Femur (tissue), 1 donor: Measurements from ENCODE around the gene GNB3.
A peak's percentile ranks its signal among the peaks of the same experiment; 100 is the strongest.

Experiments
- DNase-seq: peaks from one replicate; pipeline ENCODE4 v3.0.0-alpha.2; 2017

GNB3 gene

DNA sequence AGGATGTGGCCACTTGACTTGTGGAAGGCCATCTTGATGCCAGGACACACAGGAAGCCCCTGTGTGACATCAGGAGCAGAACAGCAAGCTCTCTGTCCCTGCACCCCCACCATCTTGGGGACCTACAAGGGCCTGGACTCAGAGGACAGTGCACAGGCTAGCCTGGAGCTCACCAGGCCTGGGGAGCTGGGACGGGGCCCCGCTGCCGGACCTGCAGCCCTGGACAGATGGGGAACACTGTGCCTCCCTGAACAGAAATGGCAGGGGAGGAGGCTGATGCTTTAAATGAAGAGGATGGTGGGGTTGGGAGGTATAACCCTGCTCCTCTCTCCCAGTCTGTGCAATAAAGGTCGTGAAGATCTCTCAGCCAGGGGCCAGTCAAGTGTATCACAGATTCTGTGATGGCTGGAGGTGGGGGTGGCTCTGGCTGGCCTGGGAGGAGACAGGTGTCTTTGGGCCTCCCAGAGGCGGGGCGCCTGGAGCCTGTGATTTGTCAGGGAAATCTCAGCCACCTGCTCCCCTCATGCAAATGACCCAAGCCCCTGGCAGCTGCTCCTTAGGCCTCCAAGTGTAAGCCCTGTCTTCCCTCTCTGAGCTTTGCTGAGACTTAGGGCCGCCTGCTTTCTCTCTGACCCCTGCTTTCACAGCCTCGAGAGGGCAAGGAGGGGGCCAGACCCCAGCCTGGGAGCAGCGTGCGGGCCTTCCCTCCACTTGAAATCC lies 1.1 kb upstream of the GNB3 start:
- DNase-seq = peak; percentile 69

GRCh38 chr12:6840330-6840729 lies 395 bp upstream of the GNB3 start:
- no peak for DNase-seq

DNA sequence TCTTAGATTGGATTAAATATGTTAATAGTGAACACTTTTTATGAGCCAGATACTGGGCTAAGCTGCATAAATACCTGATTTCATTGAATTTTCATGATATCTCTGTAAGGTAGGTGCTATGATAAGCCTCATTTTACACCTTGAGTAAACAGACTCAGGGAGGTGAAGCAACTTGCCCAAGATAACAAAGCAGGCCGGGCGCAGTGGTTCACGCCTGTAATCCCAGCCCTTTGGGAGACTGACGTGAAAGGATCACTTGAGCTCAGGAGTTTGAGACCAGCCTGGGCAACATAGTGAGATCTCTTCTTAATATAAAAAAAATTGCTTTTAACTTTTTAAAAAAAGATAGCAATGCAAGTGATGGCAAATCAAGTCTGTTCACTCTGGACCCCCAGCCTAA lies 1.4 kb downstream of the GNB3 start:
- DNase-seq = no peak

GRCh38 chr12:6843118-6843902 lies 2.6 kb downstream of the GNB3 start:
- no peak for DNase-seq

DNA sequence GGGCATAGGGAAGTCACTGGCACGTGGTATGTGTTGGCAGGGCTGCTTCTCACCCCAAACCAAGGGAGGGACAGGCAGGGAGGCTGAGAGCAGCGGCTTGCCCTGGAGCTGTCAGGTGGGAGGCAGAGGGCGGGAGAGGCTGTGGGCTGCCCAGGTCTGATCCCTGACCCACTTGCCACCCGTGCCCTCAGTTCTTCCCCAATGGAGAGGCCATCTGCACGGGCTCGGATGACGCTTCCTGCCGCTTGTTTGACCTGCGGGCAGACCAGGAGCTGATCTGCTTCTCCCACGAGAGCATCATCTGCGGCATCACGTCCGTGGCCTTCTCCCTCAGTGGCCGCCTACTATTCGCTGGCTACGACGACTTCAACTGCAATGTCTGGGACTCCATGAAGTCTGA lies 4.7 kb downstream of the GNB3 start:
- no peak for DNase-seq

- DNase-seq = no peak
These were observed 5.7 kb downstream of the GNB3 start for GRCh38 chr12:6846316-6846869.

GRCh38 chr12:6847676-6848075 lies 7.0 kb downstream of the GNB3 start:
- no peak for DNase-seq

DNA sequence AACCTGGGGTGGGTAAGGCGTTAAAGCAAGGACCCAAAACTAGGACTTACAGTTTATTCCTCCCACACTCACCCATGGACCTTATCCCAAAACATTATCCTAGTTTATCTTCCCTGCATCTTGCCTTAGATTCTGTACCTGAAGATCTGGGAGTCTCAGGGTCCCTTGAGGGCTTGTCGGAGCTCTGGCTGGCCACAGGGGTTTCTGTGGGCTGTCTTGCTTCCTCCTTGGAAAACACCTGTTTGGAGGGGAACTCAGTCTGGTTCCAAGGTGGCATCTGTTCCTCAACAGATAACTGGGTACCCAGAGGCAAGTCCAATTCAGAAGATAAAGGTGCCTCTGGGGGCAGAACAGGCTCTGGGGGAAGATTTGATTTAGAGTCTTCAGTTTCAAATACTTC lies 8.7 kb downstream of the GNB3 start:
- DNase-seq = no peak

DNA sequence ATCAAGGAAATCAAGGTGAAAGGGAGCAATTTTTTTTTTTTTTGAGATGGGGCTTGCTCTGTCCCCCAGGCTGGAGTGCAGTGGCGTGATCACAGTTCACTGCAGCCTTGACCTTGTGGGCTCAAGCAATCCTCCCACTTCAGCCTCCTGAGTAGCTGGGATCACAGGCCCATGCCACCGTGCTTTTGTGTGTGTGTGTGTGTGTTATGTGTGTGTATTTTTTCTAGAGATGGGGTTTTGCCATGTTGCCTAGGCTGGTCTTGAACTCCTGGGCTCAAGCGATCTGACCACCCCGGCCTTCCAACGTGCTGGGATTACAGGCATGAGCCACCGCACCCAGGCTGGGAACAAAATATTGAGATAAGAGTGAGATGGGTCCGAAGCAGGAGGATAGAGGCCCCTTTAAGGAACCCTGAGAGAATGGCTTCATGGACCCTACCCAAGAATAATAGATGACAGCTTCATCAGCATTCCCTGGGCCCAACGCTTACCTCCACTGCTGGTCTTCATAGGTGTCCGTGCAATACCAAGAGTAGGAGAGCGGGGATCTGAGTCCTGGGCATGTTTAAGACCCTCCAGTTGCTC lies 9.3 kb downstream of the GNB3 start:
- DNase-seq = no peak

GRCh38 chr12:6850796-6851152 lies 10.0 kb downstream of the GNB3 start:
- DNase-seq = no peak

DNA sequence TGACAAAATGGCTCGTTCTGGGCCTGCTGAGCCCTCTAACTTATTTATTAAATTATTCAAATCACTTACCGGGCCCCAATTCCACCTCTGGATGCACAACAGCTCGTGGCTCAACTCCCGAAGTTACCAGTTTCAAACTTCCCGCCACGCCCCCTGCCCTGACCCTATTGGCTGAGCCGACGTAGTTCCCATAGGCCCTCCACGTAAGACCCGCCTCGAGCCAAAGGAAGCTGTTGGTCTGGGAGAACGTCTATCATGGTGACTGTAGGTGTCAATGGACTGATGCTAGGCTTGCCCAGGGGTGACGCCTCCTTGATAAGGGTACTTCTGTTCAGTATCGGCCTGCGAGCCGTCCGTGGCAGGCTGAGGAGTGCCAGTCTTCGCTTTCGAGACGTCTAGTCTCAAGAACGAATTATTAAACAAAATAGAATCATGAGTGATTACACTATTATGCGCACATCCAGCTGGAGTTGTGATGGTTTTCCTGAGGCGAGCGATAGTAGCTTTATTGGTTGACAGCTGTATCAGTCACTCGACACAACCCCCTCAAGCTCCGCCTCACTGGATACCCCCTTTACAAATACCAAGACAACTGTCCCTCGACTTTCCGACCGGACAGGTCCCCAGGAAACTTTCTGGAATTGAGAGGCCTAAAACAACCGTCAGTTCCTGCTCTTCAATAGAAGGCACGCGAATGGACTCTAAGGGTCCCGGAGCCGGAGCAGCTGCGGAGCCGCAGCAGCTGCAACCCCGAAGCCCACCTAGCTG lies 10.6 kb downstream of the GNB3 start, which contains the start of gene CDCA3:
TSS of gene CDCA3 (minus strand) at position 134 of the 768 bp plus-strand sequence. CDS start 334 bp downstream, outside the sequence.
- DNase-seq = peak; percentile 97

GRCh38 chr12:6851921-6852650 lies 11.4 kb downstream of the GNB3 start, which contains the start of gene USP5:
Gene USP5 (plus strand): TSS chr12:6852150. CDS start chr12:6852180, 30 bp downstream.
- DNase-seq = peak; percentile 100

- peak; percentile 74 for DNase-seq
These were observed 12.1 kb downstream of the GNB3 start for GRCh38 chr12:6852651-6853354.

DNA sequence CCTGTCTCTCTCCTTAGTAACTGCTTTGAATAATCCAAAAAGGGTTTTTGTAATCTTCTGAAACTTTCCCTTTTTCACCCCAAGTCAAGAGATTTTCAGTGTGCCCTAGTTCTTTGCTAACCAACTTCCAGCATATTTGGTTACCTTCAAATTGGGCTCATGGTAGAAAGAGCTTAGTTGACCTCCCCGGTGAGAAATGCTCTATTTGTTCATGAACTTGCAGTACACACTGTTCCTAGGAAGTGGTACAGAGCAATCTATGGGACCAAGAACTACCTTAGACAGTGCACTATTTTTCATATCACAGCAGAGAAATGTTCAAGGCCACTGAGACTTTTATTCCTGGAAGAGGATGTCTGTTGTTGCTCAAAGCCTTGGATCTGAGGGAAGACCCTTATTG lies 12.9 kb downstream of the GNB3 start:
- DNase-seq = no peak

- peak; percentile 15 for DNase-seq
These were observed 13.3 kb downstream of the GNB3 start for GRCh38 chr12:6854036-6854435.

DNA sequence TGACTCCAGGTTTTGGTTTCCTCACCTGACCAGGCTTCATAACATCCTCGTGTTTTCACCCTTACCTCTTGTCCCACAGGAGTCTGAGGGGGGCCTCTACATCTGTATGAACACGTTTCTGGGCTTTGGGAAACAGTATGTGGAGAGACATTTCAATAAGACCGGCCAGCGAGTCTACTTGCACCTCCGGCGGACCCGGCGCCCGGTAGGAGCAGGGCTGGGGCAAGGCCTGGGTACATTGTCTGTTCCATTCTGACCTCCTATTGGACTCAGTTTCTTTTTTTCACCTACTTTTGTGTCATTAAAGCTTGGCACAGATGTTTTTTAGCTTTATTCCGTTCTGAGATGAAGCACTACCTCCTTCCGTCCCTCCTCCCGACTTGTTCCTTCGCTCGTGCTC lies 14.6 kb downstream of the GNB3 start:
- DNase-seq = peak; percentile 13

DNA sequence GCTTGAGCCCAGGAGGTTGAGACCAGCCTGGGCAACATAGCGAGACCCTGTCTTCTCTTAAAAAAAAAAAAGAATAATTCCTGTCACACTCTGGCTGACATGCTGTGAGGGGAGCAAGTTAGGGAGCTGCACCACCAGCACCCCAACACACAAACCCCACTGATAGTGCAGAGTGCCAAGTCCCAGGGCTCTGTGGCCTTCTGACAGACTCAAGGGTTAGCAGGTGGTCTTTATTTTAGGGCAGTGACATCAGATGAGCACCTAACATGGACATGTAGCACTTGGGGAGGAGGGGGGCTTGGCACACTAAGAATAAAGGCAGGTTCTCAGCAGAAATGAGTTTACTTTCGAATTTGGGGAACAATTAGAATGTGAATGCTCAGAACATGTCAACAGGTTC lies 18.1 kb downstream of the GNB3 start:
- peak; percentile 12 for DNase-seq

- DNase-seq = no peak
These were observed 19.4 kb downstream of the GNB3 start for GRCh38 chr12:6860116-6860515.

DNA sequence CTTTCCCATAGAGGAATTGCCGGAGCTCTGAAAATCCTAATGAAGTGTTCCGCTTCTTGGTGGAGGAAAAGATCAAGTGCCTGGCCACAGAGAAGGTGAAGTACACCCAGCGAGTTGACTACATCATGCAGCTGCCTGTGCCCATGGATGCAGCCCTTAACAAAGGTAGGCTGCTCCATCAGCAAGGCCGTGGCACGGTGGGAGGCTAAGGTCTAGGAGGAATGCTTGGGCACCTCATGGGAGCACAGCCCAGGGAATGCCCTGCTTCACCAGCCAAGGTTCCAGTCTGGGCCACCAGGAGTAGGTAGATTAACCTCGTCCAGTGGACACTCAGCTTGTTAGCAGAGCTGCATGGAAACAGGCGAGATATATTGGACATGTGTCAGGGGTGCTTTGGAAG lies 20.2 kb downstream of the GNB3 start:
- DNase-seq = no peak

DNA sequence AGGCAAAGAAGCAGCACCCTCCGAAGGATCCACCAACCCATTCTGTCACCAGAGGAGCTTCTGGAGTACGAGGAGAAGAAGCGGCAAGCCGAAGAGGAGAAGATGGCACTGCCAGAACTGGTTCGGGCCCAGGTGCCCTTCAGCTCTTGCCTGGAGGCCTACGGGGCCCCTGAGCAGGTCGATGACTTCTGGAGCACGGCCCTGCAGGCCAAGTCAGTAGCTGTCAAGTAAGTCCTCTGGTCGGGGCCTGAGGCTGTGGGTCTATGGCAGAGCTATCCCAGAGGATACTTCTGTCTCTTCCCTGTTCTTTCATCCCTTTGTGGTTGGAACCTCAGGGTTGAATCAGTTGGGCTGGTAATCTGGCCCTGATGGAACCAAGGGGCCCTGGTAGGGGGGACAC lies 20.7 kb downstream of the GNB3 start:
- no peak for DNase-seq

DNA sequence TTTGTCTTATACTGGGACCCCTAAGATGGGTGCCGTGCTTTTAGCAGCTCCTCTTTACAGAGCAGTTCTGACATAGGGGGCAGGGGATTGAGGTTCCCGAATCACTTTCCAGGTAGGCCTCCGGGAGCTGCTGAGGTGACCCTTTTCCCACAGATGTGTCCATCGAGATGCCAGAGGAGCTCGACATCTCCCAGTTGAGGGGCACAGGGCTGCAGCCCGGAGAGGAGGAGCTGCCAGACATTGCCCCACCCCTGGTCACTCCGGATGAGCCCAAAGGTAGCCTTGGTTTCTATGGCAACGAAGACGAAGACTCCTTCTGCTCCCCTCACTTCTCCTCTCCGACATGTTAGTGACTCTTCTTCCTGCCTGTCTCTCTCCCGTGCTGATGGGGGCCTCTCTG lies 22.3 kb downstream of the GNB3 start:
- peak; percentile 18 for DNase-seq
